ENCODE data around the gene TCFL5.
A peak's percentile ranks its signal among the peaks of the same experiment; 100 is the strongest.

TCFL5 gene

GRCh38 chr20:62808211-62808865 lies 53.3 kb downstream of the TCFL5 start:
- DNase-seq = peak; percentile 72

- no peak for DNase-seq
Observed at GRCh38 chr20:62807444-62808210, 54.0 kb downstream of the TCFL5 start.

- no peak for DNase-seq
Observed at GRCh38 chr20:62806383-62807050, 55.1 kb downstream of the TCFL5 start.

- DNase-seq = no peak
Observed at GRCh38 chr20:62805711-62806382, 55.8 kb downstream of the TCFL5 start.

GRCh38 chr20:62805155-62805710 lies 56.4 kb downstream of the TCFL5 start:
- DNase-seq = no peak

- DNase-seq = peak; percentile 72
Observed at GRCh38 chr20:62804627-62805154, 56.9 kb downstream of the TCFL5 start, which contains the start of gene OGFR. TSS of gene OGFR (plus strand) at chr20:62804835. CDS start at chr20:62804860, 25 bp downstream.

GRCh38 chr20:62804021-62804626 lies 57.5 kb downstream of the TCFL5 start:
- no peak for DNase-seq

- no peak for DNase-seq
Observed at GRCh38 chr20:62802026-62802712, 59.5 kb downstream of the TCFL5 start.

GRCh38 chr20:62801284-62802010 lies 60.2 kb downstream of the TCFL5 start:
- DNase-seq = no peak

GRCh38 chr20:62800314-62801259 lies 61.0 kb downstream of the TCFL5 start:
- DNase-seq = no peak

GRCh38 chr20:62799873-62800272 lies 61.7 kb downstream of the TCFL5 start:
- DNase-seq = no peak

- no peak for DNase-seq
Observed at GRCh38 chr20:62799459-62799858, 62.2 kb downstream of the TCFL5 start.

- DNase-seq = no peak
Observed at GRCh38 chr20:62799036-62799435, 62.6 kb downstream of the TCFL5 start.

- DNase-seq = no peak
Observed at GRCh38 chr20:62797671-62798532, 63.7 kb downstream of the TCFL5 start.

- no peak for DNase-seq
Observed at GRCh38 chr20:62796699-62797491, 64.7 kb downstream of the TCFL5 start.

- peak; percentile 59 for DNase-seq
Observed at GRCh38 chr20:62795023-62795761, 66.4 kb downstream of the TCFL5 start.

Measured in effector CD8-positive, alpha-beta T cell (primary cell).